ENCODE measurements around the gene HPS4.

Gene HPS4

DNA sequence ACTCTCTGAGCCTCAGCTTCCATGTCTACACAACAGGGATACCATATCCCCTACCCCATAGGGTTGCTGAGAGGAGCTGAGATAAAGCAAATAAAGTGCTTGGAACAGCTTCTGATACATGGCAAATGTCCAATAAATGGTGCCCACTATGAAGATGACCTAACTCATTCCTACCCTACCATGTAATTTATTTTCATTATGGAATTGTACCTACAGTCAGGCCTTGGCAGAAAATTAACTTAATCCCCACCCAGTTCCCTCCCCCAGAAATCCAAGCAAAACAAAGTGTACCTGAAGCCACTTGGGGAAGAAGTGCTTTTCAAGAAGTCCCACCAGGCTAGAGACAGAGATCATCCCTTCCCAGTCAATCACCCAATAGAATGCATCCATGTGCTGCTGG lies 10.9 kb upstream of the HPS4 start:
- TF ChIP-seq CTCF (IDR thresholded peaks at IDR 0.05; ENCODE audit: extremely low read depth, missing control alignments): no peak
- DNase-seq (ENCODE audit: low spot score): no peak

GRCh38 chr22:26492220-26492619 lies 8.6 kb upstream of the HPS4 start:
- TF ChIP-seq CTCF (IDR thresholded peaks at IDR 0.05; ENCODE audit: extremely low read depth, missing control alignments): peak; percentile 2
- no peak for DNase-seq (ENCODE audit: low spot score)

- DNase-seq (ENCODE audit: low spot score): no peak
- TF ChIP-seq CTCF (IDR thresholded peaks at IDR 0.05; ENCODE audit: extremely low read depth, missing control alignments): no peak
Observed at GRCh38 chr22:26489447-26490036, 6.0 kb upstream of the HPS4 start.

DNA sequence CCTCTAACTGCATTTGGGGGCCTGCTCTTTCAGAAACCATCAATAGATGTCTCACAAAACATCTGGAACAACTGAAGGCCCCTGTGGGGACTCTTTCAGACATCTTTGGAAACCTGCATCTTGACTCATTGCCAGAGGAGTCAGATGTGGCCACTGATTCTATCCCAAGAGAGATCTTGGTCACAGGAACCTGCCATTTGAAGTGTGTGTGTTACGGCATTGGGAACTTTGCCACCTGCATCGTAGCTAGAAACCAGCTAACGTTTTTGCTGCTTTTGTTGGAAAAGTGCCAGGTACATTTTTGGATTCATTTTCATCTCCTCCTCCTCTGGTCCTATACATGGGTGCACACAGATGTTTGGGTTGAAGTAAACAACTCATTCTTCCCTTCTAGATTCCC lies 4.4 kb upstream of the HPS4 start:
- DNase-seq (ENCODE audit: low spot score): no peak
- TF ChIP-seq CTCF (IDR thresholded peaks at IDR 0.05; ENCODE audit: extremely low read depth, missing control alignments): no peak

- TF ChIP-seq CTCF (IDR thresholded peaks at IDR 0.05; ENCODE audit: extremely low read depth, missing control alignments): no peak
- DNase-seq (ENCODE audit: low spot score): no peak
Observed at GRCh38 chr22:26486394-26486793, 2.8 kb upstream of the HPS4 start.

- DNase-seq (ENCODE audit: low spot score): no peak
- TF ChIP-seq CTCF (IDR thresholded peaks at IDR 0.05; ENCODE audit: extremely low read depth, missing control alignments): no peak
Observed at GRCh38 chr22:26485806-26486390, 2.3 kb upstream of the HPS4 start.

DNA sequence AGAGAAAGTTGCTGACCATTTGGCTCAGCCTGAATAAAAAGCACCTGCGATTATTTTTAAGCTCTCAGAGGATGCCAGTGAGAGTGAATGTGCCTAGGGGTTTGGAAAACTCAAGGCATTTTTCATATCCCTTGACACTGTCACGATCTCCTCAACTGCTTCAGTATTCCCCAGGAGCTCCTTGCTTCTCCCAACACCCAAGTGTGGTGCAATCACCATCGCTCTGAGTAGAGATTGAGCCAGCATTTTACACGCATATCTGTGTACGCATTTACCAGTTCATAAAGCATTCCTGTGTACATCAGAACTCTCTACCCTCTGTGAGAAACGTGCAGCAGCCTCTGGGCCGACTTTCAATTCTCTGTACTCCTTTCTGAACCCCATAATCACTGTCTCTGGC lies 1.4 kb upstream of the HPS4 start:
- DNase-seq (ENCODE audit: low spot score): no peak
- no peak for TF ChIP-seq CTCF (IDR thresholded peaks at IDR 0.05; ENCODE audit: extremely low read depth, missing control alignments)
